ENCODE results near the gene PPP6R3.

- TF ChIP-seq CTCF (IDR thresholded peaks at IDR 0.05; ENCODE audit: poor library complexity) = no peak
- no peak for TF ChIP-seq EZH2 (IDR thresholded peaks at IDR 0.05; ENCODE audit: borderline replicate concordance)
Measured at GRCh38 chr11:68583041-68583446, 122.5 kb downstream of the PPP6R3 start.
